Cardiac muscle cell (in vitro differentiated cells and primary cell): ENCODE data around the gene CDON. TPM values are rescaled to one million over a fixed set of nuclear protein-coding genes. Genes with fewer than 3 reads are reported as not detected.
A peak's percentile ranks its signal among the peaks of the same experiment; 100 is the strongest.

Experiments used
- DNase-seq, 2 donors: peaks; one replicate each; pipeline versions ENCODE4 v3.0.0 to v3.0.0-alpha.2; 2010 to 2017; ENCODE audit warnings: low read depth in 1 of 2, low spot score in 1 of 2
- H3K27ac ChIP-seq: fragments of 200-600 bp; sonication (generic); 2 replicates; pipeline ENCODE4 v1.5.1; 2016
- H3K27me3 ChIP-seq: fragments of 200-600 bp; sonication (generic); 2 replicates; pipeline ENCODE4 v1.6.0; 2016; ENCODE audit warnings: control low read depth
- H3K36me3 ChIP-seq: fragments of 200-600 bp; sonication (generic); 2 replicates; pipeline ENCODE4 v1.5.1; 2016; ENCODE audit warnings: control low read depth
- H3K4me1 ChIP-seq: fragments of 200-600 bp; sonication (generic); 2 replicates; pipeline ENCODE4 v1.8.1; 2017; ENCODE audit warnings: low read depth, mild to moderate bottlenecking, mixed run types
- H3K4me3 ChIP-seq: fragments of 200-600 bp; sonication (generic); 2 replicates; pipeline ENCODE4 v1.5.1; 2016; ENCODE audit warnings: mild to moderate bottlenecking
- H3K9me3 ChIP-seq: fragments of 200-600 bp; sonication (generic); 2 replicates; pipeline ENCODE4 v1.5.1; 2017; ENCODE audit warnings: low read depth, mild to moderate bottlenecking, control low read depth
- polyA plus RNA-seq: library from polyadenylated mRNA; unstranded; fragments of >200 nt; fragmentation: Nextera tagmentation; extraction: Ambion mirVana; gene quantifications from 2 replicates; pipeline ENCODE4 v1.2.1, GENCODE V29; 2016
- total RNA-seq: library from RNA; depleted of rRNA; stranded (reverse); fragments of >200 nt; gene quantifications from 2 replicates; pipeline ENCODE4 v1.2.3, GENCODE V29; 2016
- TF ChIP-seq, protein P1 (sequence below): IDR thresholded peaks from 2 replicates; pipeline ENCODE4 v1.5.1; 2012; ENCODE audit warnings: low read depth, mild to moderate bottlenecking, low read length

The CDON gene
- total and polyA plus RNA-seq, 2 experiments from 2014 or later: 5.7 to 17.3 TPM

DNA sequence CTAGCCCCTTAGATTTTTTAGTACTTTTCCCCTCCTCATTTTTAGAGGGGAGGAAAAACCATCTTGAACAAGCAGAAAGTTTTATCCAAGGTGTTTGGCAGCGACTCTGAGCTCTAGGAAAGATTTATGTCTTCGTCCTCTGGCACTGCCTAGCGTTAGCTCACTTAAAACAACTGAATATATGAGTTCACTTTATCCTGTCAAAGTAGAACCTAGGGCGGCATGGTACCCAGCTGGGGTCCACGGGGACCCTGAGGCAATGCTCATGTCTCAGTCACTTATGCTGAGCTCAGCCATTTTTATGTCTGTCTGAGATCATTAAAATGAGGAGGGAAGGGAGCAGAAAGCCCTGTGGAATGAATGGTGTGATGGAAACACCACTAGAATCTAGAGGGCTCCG lies 131.0 kb downstream of the CDON start:
- TF ChIP-seq, protein P1, sequence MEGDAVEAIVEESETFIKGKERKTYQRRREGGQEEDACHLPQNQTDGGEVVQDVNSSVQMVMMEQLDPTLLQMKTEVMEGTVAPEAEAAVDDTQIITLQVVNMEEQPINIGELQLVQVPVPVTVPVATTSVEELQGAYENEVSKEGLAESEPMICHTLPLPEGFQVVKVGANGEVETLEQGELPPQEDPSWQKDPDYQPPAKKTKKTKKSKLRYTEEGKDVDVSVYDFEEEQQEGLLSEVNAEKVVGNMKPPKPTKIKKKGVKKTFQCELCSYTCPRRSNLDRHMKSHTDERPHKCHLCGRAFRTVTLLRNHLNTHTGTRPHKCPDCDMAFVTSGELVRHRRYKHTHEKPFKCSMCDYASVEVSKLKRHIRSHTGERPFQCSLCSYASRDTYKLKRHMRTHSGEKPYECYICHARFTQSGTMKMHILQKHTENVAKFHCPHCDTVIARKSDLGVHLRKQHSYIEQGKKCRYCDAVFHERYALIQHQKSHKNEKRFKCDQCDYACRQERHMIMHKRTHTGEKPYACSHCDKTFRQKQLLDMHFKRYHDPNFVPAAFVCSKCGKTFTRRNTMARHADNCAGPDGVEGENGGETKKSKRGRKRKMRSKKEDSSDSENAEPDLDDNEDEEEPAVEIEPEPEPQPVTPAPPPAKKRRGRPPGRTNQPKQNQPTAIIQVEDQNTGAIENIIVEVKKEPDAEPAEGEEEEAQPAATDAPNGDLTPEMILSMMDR: no peak
- Histone ChIP-seq H3K4me1 (no peaks in the 10 kb centered on the region), H3K27me3 (no peaks in the 10 kb centered on the region), H3K4me3 (no peak overlapping the region), H3K9me3 (no peaks in the 10 kb centered on the region), H3K36me3 (no peaks in the 10 kb centered on the region), H3K27ac (no peak overlapping the region)
- no peak for DNase-seq

DNA sequence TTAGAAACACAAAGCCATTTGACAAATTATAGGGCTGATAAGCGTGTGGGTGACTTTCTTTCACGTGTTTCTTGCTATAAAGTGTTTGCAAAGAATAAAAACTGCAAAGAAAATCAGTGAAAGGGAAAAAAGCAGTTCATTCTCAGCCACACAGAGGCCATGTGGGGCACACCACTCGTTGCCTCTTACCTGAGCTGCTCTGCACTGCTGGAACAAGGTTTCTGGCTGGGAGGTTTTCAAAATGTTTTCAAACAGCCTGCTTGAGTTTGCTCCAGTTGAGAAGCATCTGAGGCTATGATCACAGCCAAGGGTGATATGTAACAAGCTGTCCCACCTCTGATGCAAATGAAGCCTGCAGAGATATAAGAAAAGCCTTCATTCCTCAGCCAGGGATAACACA lies 131.6 kb downstream of the CDON start:
- Histone ChIP-seq H3K36me3 (no peaks in the 10 kb centered on the region), H3K27me3 (no peaks in the 10 kb centered on the region), H3K9me3 (no peaks in the 10 kb centered on the region), H3K27ac (no peak overlapping the region), H3K4me3 (no peak overlapping the region), H3K4me1 (no peaks in the 10 kb centered on the region)
- DNase-seq: no peak
- TF ChIP-seq, protein P1: no peak

DNA sequence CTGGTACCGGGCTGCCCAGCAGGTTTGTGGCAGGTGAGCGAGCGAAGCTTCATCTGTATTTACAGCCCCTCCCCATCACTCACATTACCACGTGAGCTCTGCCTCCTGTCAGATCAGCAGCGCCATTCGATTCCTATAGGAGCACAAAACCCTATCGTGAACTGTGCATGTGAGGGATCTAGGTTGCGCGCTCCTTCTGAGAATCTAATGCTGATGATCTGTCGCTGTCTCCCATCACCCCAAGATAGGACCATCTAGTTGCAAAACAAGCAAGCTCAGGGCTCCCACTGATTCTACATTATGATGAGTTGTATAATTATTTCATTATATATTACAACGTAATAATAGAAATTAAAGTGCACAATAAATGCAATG lies 132.6 kb downstream of the CDON start:
- TF ChIP-seq, protein P1: no peak
- H3K27me3 ChIP-seq: no peaks in the 10 kb centered on the region
- no peaks in the 10 kb centered on the region for H3K36me3 ChIP-seq
- no peaks in the 10 kb centered on the region for H3K9me3 ChIP-seq
- DNase-seq: no peak
- H3K4me3 ChIP-seq: no peak overlapping the region
- H3K27ac ChIP-seq: no peak overlapping the region
- H3K4me1 ChIP-seq: no peaks in the 10 kb centered on the region

DNA sequence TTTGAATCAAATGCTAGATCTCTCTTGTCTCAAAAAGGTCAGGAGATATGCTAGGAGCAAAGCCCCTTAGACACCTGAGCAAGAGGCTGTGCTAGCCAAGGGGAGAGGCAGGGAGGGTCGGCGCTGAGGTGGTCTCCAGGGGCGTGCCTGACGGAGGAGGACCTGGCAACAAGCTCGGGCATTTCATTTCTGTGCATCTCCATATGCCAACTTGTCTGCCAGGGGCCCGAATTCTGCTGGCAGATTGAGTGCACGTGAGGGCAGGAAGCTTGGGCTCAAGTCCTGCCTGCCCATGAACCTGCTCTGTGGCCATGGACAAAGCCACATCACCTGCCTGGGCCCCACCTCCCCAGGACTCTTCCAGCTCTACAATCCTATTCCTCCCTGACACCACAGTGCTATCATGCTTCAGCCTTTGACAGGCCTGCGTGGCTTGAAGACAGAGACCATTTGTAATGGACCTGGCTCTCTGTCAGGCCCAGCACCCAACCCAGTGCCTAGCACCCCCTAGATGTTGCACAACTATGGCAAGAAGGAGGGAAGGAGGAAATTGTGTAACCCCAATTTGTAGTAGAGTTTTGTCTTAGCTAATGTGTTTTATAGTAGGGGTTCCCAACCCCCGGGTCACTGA lies 133.1 kb downstream of the CDON start:
- no peaks in the 10 kb centered on the region for H3K36me3 ChIP-seq
- DNase-seq: peak in 1 of 2 donors; percentile 30
- H3K4me1 ChIP-seq: no peaks in the 10 kb centered on the region
- H3K27ac ChIP-seq: no peak overlapping the region
- TF ChIP-seq, protein P1: no peak
- H3K9me3 ChIP-seq: no peaks in the 10 kb centered on the region
- H3K4me3 ChIP-seq: no peak overlapping the region
- H3K27me3 ChIP-seq: no peaks in the 10 kb centered on the region

DNA sequence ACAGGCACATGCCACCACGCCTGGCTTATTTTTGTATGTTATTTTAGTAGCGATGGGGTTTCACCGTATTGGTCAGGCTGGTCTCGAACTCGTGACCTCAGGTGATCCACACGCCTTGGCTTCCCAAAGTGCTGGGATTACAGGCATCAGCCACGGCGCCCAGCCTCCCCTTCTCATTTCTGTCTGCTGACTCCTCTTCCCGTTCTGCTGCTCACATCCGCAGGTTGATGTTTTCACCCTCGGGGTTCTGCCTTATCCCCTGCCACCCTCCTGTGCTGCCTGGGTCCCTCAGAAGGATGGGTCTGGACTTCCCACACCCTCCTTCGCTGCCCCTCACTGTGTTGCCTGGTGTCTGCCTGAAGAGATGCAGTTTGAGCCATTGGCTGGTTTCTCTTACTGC lies 136.0 kb downstream of the CDON start:
- no peaks in the 10 kb centered on the region for H3K27me3 ChIP-seq
- no peaks in the 10 kb centered on the region for H3K9me3 ChIP-seq
- H3K4me1 ChIP-seq: no peaks in the 10 kb centered on the region
- no peak overlapping the region for H3K27ac ChIP-seq
- no peak for DNase-seq
- no peak overlapping the region for H3K4me3 ChIP-seq
- H3K36me3 ChIP-seq: no peaks in the 10 kb centered on the region
- TF ChIP-seq, protein P1: no peak
